ENCODE measurements around the gene RBM12.
A peak's percentile ranks its signal among the peaks of the same experiment; 100 is the strongest.

RBM12 gene

GRCh38 chr20:35620818-35621559, 43.7 kb downstream of the RBM12 start:
- DNase-seq (ENCODE audit: low read depth in 3 of 3) = no peak

GRCh38 chr20:35619196-35620095, 45.3 kb downstream of the RBM12 start:
- peak; percentile 55 to 64 (median 60) for DNase-seq (ENCODE audit: low read depth in 3 of 3)

DNA sequence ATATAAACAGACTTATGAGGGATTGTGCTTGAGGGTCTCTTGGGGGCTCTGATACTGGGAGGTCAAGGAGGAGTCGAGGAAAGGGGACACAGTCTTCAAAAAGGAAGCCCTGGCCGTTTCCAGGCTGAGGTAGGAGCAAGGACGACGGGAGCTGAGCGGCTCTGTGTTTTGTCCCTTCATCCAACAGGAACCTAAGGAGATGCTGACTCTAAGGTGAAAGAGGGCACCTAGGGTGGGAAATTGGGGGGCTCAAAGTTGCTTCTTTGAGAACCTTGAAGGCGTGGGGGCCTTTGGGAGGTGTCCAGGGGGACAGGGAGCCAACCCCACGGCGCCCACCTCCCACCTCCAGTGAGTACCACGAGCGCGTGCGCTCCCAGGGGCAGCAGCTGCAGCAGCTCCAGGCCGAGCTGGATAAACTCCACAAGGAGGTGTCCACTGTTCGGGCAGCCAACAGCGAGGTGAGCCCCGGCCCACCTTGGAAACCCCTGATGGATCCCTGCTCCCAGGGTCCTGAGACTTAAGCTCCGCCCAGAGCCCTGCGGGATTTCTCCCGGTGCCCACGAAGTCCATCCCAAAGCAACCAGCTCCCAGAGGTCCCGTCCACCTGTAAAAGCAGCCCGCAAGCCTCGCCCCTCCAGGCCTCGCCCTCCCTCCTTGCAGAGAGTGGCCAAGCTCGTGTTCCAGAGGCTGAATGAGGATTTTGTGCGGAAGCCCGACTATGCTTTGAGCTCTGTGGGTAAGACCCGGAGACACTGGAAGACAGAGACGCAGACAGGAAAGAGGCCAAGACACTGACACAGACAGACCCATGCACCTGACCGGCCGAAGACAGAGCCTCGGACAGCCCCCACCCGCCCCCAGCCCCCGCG, 46.2 kb downstream of the RBM12 start:
- DNase-seq (ENCODE audit: low read depth in 3 of 3) = peak in 1 of 3 experiments; percentile 9

DNA sequence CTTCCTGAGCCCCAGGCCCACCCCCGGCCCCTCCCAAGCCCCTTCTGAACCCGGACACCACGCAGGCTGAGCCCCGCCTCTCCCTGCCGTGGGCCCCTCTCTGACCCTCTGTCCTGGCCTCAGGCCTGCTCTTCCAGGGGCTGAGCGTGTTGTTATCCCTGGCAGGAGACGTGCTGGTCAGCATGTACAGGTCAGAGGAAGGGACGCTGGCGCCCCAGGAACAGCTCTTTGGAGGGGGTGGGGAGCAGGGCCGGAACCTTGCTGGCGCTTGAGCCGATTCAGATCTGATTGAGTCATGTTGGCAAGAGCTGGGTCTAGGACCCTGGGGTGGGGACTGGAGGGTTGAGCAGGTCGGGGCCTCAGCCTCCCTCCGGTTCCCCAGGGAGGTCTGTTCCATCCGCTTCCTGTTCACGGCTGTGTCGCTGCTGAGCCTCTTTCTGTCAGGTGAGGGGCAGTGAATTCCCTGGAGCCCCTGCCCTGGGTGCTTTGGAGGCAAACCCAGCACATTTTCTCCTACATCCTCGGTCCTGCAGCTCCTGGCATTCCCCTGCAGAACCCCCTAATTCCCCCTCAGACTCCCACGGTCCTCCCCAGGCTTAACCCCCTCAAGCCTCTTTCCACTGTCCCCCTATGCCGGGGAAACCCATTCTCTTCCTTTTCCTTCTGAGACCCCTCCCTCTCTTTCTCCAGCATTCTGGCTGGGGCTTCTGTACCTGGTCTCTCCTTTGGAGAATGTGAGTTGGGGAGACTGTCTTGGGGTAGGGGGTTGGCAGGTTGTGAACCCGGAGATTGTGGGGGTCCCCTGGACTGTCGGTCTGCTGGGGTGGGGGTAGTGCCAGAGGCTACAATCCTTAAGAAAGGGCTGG, 47.1 kb downstream of the RBM12 start:
- DNase-seq (ENCODE audit: low read depth in 3 of 3) = peak in 1 of 3 experiments; percentile 10

DNA sequence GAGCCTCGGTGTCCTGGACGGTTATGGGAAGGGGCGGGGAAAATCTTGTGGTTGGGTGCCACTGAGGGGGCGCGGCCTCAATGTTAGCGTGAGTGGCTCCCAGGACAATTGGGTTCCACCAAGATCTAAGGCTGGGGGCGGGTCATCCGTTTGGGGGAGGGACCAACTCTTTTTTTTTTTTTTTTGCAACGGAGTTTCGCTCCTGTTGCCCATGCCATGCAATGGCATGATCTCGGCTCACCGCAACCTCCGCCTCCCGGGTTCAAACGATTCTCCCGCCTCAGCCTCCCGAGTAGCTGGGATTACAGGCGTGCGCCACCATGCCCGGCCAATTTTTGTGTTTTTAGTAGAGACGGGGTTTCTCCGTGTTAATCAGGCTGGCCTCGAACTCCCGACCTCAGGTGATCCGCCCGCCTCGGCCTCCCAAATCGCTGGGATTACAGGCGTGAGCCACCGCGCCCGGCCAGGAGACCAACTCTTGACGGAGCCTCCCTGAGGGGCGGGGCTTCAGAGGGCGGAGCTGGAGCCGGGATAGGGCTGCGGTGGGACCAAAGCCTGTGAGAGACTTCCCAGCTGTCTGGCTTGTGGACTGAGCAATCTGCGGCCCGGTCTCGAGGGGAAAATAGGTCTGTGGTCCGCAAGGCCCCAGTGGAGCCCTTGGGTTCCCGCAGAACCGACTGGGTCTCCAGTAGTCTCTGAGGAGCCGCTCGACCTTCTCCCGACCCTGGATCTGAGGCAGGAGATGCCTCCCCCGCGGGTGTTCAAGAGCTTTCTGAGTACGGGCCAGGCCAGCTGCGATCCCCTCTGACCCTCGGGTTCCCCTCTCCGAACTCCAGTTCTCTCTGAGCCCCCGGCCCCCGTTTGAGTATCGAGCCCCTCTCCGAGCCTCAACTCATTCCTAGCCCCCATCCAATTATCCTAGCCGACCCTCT, 48.0 kb downstream of the RBM12 start:
- peak in 2 of 3 experiments; percentile 19 to 26 for DNase-seq (ENCODE audit: low read depth in 3 of 3)

GRCh38 chr20:35615667-35616464, 48.8 kb downstream of the RBM12 start, which contains the start of gene SPAG4:
Gene SPAG4, plus strand, starts transcription at chr20:35615829. Its CDS starts 175 bp downstream, at chr20:35616004.
- DNase-seq (ENCODE audit: low read depth in 3 of 3) = peak; percentile 100

- DNase-seq (ENCODE audit: low read depth in 3 of 3) = no peak
Measured at GRCh38 chr20:35611482-35611881, 53.2 kb downstream of the RBM12 start.

DNA sequence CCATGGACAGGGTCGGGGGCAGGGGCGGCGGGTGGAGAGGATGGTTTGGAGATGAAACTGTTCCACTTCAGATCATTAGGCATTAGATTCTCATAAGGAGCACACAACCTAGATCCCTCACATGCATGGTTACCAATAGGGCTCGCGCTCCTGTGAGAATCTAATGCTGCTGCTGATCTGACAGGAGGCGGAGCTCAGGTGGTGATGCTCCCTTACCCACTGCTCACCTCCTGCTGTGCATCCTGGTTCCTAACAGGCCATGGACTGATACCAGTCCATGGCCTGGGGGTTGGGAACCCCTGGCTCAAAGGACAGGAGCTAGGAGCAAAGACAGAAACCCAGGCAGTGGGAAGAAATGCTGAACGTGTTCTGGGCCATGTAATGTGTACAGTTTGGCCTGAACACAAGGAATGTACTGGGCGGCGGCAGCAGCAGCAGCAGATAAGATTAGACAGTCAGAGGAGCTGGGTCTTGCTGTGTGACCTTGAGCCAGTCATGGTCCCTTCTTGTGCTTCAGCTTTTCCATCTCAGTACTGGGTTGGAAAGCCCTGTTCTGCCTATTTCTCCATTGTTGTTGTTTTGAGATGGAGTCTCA, 53.8 kb downstream of the RBM12 start:
- DNase-seq (ENCODE audit: low read depth in 3 of 3) = no peak

DNA sequence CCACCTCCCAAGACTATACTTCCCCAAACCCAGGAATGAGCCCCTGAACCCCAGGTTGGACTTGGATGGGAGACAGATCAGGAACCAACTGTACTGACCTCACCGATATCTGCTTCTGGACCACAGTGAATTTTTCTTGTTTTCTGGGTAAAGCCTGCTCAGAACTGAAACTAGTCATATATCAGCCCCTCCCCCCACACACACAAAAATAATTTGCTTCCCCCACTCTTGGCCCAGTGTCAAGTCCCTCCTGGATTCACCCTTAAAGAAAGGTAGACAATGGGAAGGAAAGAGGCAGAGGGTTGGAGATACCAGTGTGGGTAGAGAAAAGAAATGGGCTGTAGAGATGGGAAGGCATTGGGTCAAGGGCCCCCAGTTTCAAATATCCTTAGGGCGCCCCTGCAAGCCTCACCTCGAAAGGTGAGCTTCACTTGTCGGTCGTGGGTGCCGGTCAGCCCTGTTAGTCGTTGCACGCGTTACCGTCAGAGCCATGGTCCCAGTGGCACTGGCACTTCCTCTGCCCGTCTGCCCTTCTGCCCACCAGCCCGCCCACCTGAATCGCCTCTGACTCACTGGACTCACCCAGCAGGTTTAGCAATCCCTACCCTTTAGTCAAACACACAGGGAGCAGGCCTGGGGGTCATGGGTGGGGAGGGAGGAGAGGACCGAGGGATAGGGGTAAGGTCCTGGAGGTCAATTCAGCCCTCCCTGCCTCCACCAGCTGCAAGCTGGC, 57.5 kb downstream of the RBM12 start:
- DNase-seq (ENCODE audit: low read depth in 3 of 3) = no peak

DNA sequence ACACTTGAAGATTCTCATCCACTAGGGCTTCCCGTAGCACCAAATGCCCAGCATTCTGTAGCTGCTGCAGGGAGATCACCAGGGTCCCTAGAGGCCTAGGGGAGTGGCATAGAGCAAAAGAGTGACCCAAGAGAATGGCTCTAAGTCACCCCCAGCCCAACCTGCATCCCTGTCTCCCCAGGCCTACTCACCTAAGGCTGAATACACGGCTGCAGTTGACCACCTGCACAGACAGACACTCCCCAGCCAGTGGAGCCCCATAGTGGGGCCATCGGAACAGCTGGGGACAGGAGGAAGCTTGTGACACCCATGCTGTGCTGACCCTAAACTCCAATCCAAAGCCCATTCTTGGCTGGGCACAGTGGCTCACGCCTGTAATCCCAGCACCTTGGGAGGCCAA, 58.6 kb downstream of the RBM12 start:
- no peak for DNase-seq (ENCODE audit: low read depth in 3 of 3)

DNA sequence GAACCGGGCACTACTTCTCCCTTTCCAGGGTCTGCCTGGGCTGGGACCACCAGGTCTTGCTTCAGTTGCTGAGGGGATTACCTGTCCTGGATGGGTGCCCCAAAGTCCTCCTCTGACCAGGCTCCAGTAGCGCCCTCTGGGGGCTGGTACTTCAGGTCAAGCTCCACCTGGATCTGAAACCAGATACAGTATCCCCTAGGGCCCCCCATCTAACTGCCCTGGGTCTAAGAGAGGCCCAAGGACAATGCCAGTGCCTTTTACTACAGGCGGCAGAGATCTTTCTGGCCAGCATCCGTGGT, 60.3 kb downstream of the RBM12 start:
- DNase-seq (ENCODE audit: low read depth in 3 of 3) = no peak

DNA sequence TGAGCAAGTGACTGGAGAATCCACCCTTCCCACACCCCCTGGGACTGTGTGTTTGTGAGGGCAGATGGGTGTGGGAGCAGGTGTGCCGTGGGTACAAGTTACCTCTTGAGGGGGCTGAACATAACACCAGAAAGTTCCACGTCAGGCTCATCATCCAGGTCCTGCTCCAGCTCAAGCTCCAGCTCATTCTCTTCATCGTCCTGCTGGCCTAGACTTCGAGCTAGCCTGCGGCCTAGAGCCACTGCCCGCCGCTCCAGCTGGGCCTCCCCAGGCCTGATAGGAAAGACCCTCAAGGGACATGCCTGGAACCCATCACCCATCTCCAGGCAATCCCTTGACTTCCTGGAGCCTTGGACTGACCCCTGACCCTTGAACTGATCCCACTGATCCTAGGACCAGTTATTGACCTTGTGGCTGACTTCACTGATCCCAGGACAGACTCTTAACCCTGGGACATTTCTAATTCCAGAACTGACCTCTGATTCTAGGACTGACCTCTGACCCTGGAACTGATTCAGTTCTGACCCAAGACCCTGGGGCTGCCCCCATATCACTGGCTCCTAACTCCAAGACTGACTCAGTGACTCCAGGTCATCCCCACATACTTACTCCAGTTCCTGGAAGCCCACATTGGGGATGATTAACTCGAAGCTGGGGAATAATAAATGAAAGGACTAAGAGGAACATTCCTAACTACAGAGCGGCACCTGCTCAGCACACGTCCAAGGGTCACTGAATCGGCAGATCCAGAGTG, 60.8 kb downstream of the RBM12 start:
- no peak for DNase-seq (ENCODE audit: low read depth in 3 of 3)

- DNase-seq (ENCODE audit: low read depth in 3 of 3) = no peak
Measured at GRCh38 chr20:35602851-35603495, 61.7 kb downstream of the RBM12 start.

- no peak for DNase-seq (ENCODE audit: low read depth in 3 of 3)
Measured at GRCh38 chr20:35601990-35602389, 62.7 kb downstream of the RBM12 start.

DNA sequence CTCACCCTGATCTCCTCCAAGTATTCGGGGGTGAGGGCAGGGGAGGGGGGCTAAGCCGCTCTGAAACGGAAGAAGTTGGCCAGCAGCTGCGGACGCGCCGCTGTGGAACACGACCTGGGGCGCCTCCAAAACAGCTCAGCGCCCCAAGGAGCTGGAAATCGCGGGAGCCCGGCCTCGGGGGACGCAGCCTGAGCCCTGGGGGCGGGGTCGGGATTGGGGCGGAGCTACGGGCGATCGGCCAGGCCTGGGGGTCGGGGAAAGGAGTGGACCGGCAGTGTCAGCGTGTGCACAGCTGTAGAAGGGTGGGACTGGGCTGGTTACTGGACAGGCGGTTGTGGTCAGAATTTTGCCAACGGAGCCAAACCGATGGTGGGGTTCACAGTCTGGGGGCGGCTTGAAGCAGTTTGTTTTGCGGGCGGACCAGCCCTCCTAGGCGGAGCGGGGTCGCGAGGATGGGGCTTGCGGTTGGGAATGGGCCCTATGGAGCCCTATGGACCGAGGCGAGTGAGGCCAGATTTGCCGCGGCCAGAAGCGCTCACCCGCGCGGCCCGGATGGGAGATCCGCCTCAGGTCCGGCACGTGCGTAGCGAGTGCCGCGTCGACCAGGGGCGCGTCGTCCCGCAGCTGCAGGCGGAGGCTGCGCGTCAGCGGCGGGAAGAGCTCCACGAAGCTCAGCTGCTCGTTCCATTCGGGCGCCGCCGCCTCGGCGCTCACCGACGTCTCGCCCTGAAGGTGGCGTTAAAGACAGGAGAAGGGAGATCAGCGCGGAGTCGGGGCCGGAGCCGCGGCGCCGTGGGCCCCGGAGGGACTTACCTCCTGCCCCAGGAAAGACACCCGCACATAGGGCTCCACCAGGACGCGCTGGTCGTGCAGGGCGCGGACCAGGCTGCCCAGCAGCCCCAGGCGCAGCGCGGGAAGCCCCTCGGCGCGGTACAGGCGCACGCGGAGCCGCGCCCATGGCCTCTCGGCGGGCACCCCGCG, 63.4 kb downstream of the RBM12 start:
- peak; percentile 56 to 68 (median 64) for DNase-seq (ENCODE audit: low read depth in 3 of 3)
